HepG2 (cell line): ENCODE data around the gene BCAS3. TPM values are rescaled to one million over a fixed set of nuclear protein-coding genes. Genes with fewer than 3 reads are reported as not detected.

Experiments
- BCL6 ChIP-seq: IDR thresholded peaks from 2 replicates; pipeline ENCODE4 v1.6.1; 2016; ENCODE audit warnings: missing genetic modification reagents, missing compliant biosample characterization
- CHD2 ChIP-seq: IDR thresholded peaks from 2 replicates; pipeline ENCODE4 v1.6.1; 2011; ENCODE audit warnings: low read depth, low read length, improper control_type of control experiment
- HNF4G ChIP-seq, 2 experiments: sonication (generic) in 1 of 2; formaldehyde crosslinking in 1 of 2; IDR thresholded peaks; 2 replicates each; pipeline versions ENCODE4 v1.4.0 to v1.6.1; 2011 to 2020; ENCODE audit warnings: borderline replicate concordance in 2 of 2, low read depth in 2 of 2, mild to moderate bottlenecking in 2 of 2, low read length in 1 of 2, missing genetic modification reagents in 1 of 2, moderate library complexity in 1 of 2
- JDP2 ChIP-seq: sonication (generic); formaldehyde crosslinking; IDR thresholded peaks from 2 replicates; pipeline ENCODE4 v1.8.1; 2022; ENCODE audit warnings: missing genetic modification reagents, borderline replicate concordance
- KLF6 ChIP-seq: IDR thresholded peaks from 2 replicates; pipeline ENCODE4 v1.8.0; 2016; ENCODE audit warnings: missing biosample characterization, missing genetic modification reagents
- MTF1 ChIP-seq: sonication (generic); formaldehyde crosslinking; IDR thresholded peaks from 2 replicates; pipeline ENCODE4 v1.5.0; 2020; ENCODE audit warnings: missing genetic modification reagents
- NFKB2 ChIP-seq: sonication (generic); formaldehyde crosslinking; IDR thresholded peaks from 2 replicates; pipeline ENCODE4 v1.4.0; 2020; ENCODE audit warnings: missing genetic modification reagents, borderline replicate concordance
- NR1H2 ChIP-seq: sonication (generic); formaldehyde crosslinking; IDR thresholded peaks from 2 replicates; pipeline ENCODE4 v1.8.1; 2022; ENCODE audit warnings: low read depth, missing genetic modification reagents, borderline replicate concordance
- SSRP1 ChIP-seq: IDR thresholded peaks from 2 replicates; pipeline ENCODE4 v1.6.1; 2016; ENCODE audit warnings: control low read depth
- ZFYVE20 ChIP-seq: sonication (generic); formaldehyde crosslinking; IDR thresholded peaks from 2 replicates; pipeline ENCODE4 v1.8.0; 2023; ENCODE audit warnings: low read depth, mild to moderate bottlenecking, moderate library complexity, missing genetic modification reagents, borderline replicate concordance
- ZNF124 ChIP-seq: sonication (generic); formaldehyde crosslinking; IDR thresholded peaks from 2 replicates; pipeline ENCODE4 v1.4.0; 2020; ENCODE audit warnings: missing genetic modification reagents
- ZNF256 ChIP-seq: sonication (generic); formaldehyde crosslinking; conservative IDR thresholded peaks from 2 replicates; pipeline ENCODE4 v1.4.0; 2020; ENCODE audit warnings: missing genetic modification reagents
- ZNF326 ChIP-seq: sonication (generic); formaldehyde crosslinking; IDR thresholded peaks from 2 replicates; pipeline ENCODE4 v1.4.0; 2020; ENCODE audit warnings: missing genetic modification reagents, borderline replicate concordance
- ZNF354B ChIP-seq: sonication (generic); formaldehyde crosslinking; IDR thresholded peaks from 2 replicates; pipeline ENCODE4 v1.8.0; 2022; ENCODE audit warnings: mild to moderate bottlenecking, missing genetic modification reagents
- ZNF609 ChIP-seq: sonication (generic); formaldehyde crosslinking; IDR thresholded peaks from 2 replicates; pipeline ENCODE4 v1.4.0; 2020; ENCODE audit warnings: mild to moderate bottlenecking, missing genetic modification reagents, borderline replicate concordance
- ZNF614 ChIP-seq: IDR thresholded peaks from 2 replicates; pipeline ENCODE4 v1.6.1; 2018; ENCODE audit warnings: missing biosample characterization, missing genetic modification reagents, inconsistent platforms, borderline replicate concordance
- ZNF709 ChIP-seq: sonication (generic); formaldehyde crosslinking; IDR thresholded peaks from 2 replicates; pipeline ENCODE4 v1.5.0; 2020; ENCODE audit warnings: mild to moderate bottlenecking, missing genetic modification reagents
- ZNF891 ChIP-seq: sonication (generic); formaldehyde crosslinking; IDR thresholded peaks from 2 replicates; pipeline ENCODE4 v1.5.0; 2020; ENCODE audit warnings: mild to moderate bottlenecking, missing genetic modification reagents
- ZSCAN31 ChIP-seq: sonication (generic); formaldehyde crosslinking; IDR thresholded peaks from 2 replicates; pipeline ENCODE4 v1.5.0; 2020; ENCODE audit warnings: low read depth, mild to moderate bottlenecking, missing genetic modification reagents
- polyA plus RNA-seq, 8 experiments: library from polyadenylated mRNA; depleted of rRNA in 3 of 8; stranded (reverse) in 7 of 8; unstranded in 1 of 8; fragments of >200 nt; fragmentation: Illumina TruSeq in 4 of 8; extraction: Trizol in 4 of 8; gene quantifications; 2 replicates each; pipeline versions ENCODE4 v1.2.1 to v1.2.3, GENCODE V29; 2011 to 2016; ENCODE audit warnings: low read depth in 4 of 8, missing spikeins in 1 of 8, mixed read lengths in 1 of 8; ENCODE audit not compliant: insufficient read depth in 1 of 8
- total RNA-seq, 5 experiments: library from RNA; depleted of rRNA; stranded (reverse); fragments of >200 nt; fragmentation: Illumina TruSeq; extraction: Trizol; gene quantifications; 2 replicates each; pipeline ENCODE4 v1.2.3, GENCODE V29; 2016; ENCODE audit warnings: low read depth in 1 of 5
- TF ChIP-seq, protein P1 (sequence below): sonication (generic); formaldehyde crosslinking; IDR thresholded peaks from 2 replicates; pipeline ENCODE4 v1.4.0; 2020; ENCODE audit warnings: mild to moderate bottlenecking, missing genetic modification reagents

BCAS3 gene
- total and polyA plus RNA-seq, 2 of the 13 experiments (the other 11 are each of a cell fraction or from before 2014, with no cell fraction given) = 10.7 to 11.2 TPM

DNA sequence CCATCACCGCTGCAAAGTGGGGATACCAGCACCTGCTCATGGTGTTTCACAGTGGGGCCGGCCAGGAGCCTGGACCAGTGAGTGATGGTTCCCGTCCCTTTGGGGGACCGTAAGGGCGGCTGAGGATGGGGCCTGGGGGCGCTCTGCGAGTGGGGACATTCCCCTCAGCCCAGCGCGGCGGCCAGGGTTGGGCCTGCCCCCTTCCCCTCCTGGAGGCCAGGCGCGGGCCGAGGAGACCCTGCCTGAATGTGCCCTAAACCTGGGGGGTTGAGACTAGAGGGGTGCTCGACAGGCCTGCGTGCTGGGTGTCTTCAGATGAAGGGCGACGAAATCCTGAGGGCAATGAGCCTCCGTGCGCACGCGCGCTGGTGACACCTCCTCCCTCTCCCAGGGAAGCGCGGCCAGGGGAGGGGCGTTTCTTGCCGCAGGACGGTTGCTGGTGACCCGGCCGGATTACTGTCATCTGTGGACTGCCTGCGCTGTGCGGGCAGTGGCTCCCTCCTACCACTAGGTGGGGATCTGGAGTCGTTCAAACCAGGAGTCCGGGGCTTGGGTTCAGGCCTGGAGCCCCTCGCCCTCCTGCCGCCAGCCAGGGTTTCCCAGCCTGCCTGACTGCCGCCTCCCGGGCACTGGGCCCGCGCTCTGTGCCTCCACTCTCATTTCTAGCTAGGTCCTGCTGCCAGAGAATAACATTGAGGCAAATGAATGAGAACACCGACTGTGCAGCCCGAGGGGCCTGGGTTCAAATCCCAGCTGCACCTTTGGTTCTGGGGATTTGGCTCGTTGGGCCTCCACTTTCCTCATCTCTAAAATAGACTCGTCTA, 739.1 kb downstream of the BCAS3 start (continued):
- TF ChIP-seq KLF6 (no peak), HNF4G (IDR thresholded peaks at IDR 0.05; ENCODE audit: borderline replicate concordance, low read depth, low read length) (no peak), HNF4G (CRISPR knock-in tag; IDR thresholded peaks at IDR 0.05; ENCODE audit: borderline replicate concordance, low read depth) (peak; percentile 66; the same call in 1 of the 2 replicates), ZNF709 (CRISPR knock-in tag) (no peak), ZNF891 (CRISPR knock-in tag) (no peak), ZFYVE20 (no peak), ZNF614 (CRISPR knock-in tag) (peak; percentile 20; the same call in 1 of the 2 replicates), BCL6 (CRISPR knock-in tag) (peak; percentile 21; the same call in 1 of the 2 replicates), SSRP1 (CRISPR knock-in tag) (no peak), MTF1 (CRISPR knock-in tag) (no peak), JDP2 (CRISPR knock-in tag) (no peak), ZNF256 (CRISPR knock-in tag) (no peak), NFKB2 (CRISPR knock-in tag) (peak; percentile 69), ZSCAN31 (CRISPR knock-in tag) (no peak; the same call in 1 of the 2 replicates), ZNF354B (CRISPR knock-in tag) (no peak), CHD2 (no peak), ZNF609 (CRISPR knock-in tag) (peak; percentile 51; the same call in 1 of the 2 replicates), ZNF124 (0 out of 2 replicates have a peak, but pooled peaks have one; percentile 30), NR1H2 (CRISPR knock-in tag) (no peak), ZNF326 (CRISPR knock-in tag) (no peak)
- TF ChIP-seq, protein P1, sequence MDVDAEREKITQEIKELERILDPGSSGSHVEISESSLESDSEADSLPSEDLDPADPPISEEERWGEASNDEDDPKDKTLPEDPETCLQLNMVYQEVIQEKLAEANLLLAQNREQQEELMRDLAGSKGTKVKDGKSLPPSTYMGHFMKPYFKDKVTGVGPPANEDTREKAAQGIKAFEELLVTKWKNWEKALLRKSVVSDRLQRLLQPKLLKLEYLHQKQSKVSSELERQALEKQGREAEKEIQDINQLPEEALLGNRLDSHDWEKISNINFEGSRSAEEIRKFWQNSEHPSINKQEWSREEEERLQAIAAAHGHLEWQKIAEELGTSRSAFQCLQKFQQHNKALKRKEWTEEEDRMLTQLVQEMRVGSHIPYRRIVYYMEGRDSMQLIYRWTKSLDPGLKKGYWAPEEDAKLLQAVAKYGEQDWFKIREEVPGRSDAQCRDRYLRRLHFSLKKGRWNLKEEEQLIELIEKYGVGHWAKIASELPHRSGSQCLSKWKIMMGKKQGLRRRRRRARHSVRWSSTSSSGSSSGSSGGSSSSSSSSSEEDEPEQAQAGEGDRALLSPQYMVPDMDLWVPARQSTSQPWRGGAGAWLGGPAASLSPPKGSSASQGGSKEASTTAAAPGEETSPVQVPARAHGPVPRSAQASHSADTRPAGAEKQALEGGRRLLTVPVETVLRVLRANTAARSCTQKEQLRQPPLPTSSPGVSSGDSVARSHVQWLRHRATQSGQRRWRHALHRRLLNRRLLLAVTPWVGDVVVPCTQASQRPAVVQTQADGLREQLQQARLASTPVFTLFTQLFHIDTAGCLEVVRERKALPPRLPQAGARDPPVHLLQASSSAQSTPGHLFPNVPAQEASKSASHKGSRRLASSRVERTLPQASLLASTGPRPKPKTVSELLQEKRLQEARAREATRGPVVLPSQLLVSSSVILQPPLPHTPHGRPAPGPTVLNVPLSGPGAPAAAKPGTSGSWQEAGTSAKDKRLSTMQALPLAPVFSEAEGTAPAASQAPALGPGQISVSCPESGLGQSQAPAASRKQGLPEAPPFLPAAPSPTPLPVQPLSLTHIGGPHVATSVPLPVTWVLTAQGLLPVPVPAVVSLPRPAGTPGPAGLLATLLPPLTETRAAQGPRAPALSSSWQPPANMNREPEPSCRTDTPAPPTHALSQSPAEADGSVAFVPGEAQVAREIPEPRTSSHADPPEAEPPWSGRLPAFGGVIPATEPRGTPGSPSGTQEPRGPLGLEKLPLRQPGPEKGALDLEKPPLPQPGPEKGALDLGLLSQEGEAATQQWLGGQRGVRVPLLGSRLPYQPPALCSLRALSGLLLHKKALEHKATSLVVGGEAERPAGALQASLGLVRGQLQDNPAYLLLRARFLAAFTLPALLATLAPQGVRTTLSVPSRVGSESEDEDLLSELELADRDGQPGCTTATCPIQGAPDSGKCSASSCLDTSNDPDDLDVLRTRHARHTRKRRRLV (CRISPR knock-in tag) = no peak
